Ishikawa (cell line): Measurements from ENCODE around the gene SLCO2B1.
A peak's percentile ranks its signal among the peaks of the same experiment; 100 is the strongest.

Source experiments
- CEBPB ChIP-seq: IDR thresholded peaks from 2 replicates; pipeline ENCODE4 v1.6.1; 2012
- CREB1 ChIP-seq: IDR thresholded peaks from 2 replicates; pipeline ENCODE4 v1.6.1; 2012; ENCODE audit warnings: low read depth
- EGR1 ChIP-seq: IDR thresholded peaks from 2 replicates; pipeline ENCODE4 v1.6.1; 2012
- EP300 ChIP-seq: IDR thresholded peaks from 2 replicates; pipeline ENCODE4 v1.6.1; 2012; ENCODE audit warnings: borderline replicate concordance
- FOXM1 ChIP-seq: IDR thresholded peaks from 2 replicates; pipeline ENCODE4 v1.6.1; 2012; ENCODE audit warnings: low read depth, borderline replicate concordance
- NFIC ChIP-seq: IDR thresholded peaks from 2 replicates; pipeline ENCODE4 v1.6.1; 2012
- RAD21 ChIP-seq: IDR thresholded peaks from 2 replicates; pipeline ENCODE4 v1.6.1; 2012; ENCODE audit warnings: low read depth
- TAF1 ChIP-seq: IDR thresholded peaks from 2 replicates; pipeline ENCODE4 v1.6.1; 2012; ENCODE audit warnings: low read depth, mild to moderate bottlenecking
- TCF12 ChIP-seq: IDR thresholded peaks from 2 replicates; pipeline ENCODE4 v1.6.1; 2012; ENCODE audit warnings: low read depth
- TEAD4 ChIP-seq: IDR thresholded peaks from 2 replicates; pipeline ENCODE4 v1.6.1; 2012
- YY1 ChIP-seq: IDR thresholded peaks from 2 replicates; pipeline ENCODE4 v1.6.1; 2012; ENCODE audit warnings: low read depth
- ZBTB7A ChIP-seq: IDR thresholded peaks from 2 replicates; pipeline ENCODE4 v1.6.1; 2012; ENCODE audit warnings: low read depth
- TF ChIP-seq, protein P1 (sequence below): IDR thresholded peaks from 2 replicates; pipeline ENCODE4 v1.6.1; 2012
- TF ChIP-seq, protein P2 (sequence below): IDR thresholded peaks from 2 replicates; pipeline ENCODE4 v1.6.1; 2012
- TF ChIP-seq, protein P3 (sequence below): IDR thresholded peaks from 2 replicates; pipeline ENCODE4 v1.6.1; 2012; ENCODE audit warnings: low read depth, mild to moderate bottlenecking

SLCO2B1 gene

GRCh38 chr11:75151346-75152047 lies 590 bp downstream of the SLCO2B1 start:
- no peak for TF ChIP-seq CREB1
- TF ChIP-seq NFIC, result peak; percentile 31; the same call in 1 of the 2 replicates

GRCh38 chr11:75152090-75152489 lies 1.2 kb downstream of the SLCO2B1 start:
- TF ChIP-seq ZBTB7A (no peak), NFIC (no peak), FOXM1 (no peak), CEBPB (no peak), YY1 (no peak), TAF1 (no peak), TEAD4 (no peak), EGR1 (no peak), RAD21 (no peak), EP300 (no peak), TCF12 (no peak), CREB1 (no peak)
- TF ChIP-seq, protein P1, sequence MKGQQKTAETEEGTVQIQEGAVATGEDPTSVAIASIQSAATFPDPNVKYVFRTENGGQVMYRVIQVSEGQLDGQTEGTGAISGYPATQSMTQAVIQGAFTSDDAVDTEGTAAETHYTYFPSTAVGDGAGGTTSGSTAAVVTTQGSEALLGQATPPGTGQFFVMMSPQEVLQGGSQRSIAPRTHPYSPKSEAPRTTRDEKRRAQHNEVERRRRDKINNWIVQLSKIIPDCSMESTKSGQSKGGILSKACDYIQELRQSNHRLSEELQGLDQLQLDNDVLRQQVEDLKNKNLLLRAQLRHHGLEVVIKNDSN, result no peak
- TF ChIP-seq, protein P2, sequence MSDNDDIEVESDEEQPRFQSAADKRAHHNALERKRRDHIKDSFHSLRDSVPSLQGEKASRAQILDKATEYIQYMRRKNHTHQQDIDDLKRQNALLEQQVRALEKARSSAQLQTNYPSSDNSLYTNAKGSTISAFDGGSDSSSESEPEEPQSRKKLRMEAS, result no peak
- TF ChIP-seq, protein P3, sequence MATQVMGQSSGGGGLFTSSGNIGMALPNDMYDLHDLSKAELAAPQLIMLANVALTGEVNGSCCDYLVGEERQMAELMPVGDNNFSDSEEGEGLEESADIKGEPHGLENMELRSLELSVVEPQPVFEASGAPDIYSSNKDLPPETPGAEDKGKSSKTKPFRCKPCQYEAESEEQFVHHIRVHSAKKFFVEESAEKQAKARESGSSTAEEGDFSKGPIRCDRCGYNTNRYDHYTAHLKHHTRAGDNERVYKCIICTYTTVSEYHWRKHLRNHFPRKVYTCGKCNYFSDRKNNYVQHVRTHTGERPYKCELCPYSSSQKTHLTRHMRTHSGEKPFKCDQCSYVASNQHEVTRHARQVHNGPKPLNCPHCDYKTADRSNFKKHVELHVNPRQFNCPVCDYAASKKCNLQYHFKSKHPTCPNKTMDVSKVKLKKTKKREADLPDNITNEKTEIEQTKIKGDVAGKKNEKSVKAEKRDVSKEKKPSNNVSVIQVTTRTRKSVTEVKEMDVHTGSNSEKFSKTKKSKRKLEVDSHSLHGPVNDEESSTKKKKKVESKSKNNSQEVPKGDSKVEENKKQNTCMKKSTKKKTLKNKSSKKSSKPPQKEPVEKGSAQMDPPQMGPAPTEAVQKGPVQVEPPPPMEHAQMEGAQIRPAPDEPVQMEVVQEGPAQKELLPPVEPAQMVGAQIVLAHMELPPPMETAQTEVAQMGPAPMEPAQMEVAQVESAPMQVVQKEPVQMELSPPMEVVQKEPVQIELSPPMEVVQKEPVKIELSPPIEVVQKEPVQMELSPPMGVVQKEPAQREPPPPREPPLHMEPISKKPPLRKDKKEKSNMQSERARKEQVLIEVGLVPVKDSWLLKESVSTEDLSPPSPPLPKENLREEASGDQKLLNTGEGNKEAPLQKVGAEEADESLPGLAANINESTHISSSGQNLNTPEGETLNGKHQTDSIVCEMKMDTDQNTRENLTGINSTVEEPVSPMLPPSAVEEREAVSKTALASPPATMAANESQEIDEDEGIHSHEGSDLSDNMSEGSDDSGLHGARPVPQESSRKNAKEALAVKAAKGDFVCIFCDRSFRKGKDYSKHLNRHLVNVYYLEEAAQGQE, result no peak

GRCh38 chr11:75152651-75153427 lies 1.9 kb downstream of the SLCO2B1 start:
- TF ChIP-seq ZBTB7A (no peak), EGR1 (no peak)

DNA sequence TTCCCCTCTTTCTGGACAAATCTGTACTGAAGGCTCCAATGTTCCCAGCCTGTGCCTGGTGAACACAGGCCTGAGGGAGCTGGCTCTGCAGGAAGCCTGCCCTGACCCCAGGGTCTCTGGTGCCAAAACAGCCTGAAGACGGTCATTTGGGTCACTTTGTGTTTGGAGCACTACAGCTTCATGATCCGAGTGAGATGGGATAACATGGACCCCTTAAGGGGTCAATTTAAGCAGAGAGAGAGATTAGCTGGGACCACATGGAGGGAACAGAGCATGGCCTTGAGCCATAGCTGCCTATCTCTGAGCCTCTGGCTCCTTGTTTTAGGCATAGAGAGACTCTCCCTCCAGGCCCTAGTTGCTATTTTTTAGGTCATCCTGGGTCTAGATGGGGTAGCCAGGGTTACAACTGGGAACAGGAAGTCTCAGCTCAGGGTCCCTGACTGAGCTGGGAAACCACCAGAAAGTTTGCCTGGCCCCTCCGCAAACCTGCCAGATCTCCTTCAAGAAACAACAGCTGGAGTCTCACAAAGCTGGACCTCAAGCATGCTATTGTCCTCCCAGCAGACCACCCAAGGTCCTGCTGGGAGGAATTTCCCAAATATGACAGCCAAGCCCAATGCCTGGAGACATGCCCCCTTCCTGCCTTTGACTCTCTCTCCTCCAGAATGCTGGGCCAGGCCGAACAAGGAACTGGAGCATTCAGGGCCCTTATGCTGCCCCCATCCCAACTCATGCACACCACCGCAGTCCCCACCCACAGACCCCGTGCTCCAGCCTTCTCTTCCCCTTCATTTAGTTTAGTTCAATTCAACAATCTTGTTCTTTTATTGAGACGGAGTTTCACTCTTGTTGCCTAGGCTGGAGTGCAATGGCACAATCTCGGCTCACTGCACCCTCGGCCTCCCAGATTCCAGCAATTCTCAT lies 4.0 kb downstream of the SLCO2B1 start:
- TF ChIP-seq NFIC (no peak), RAD21 (no peak), TEAD4 (no peak)

- no peak for TF ChIP-seq RAD21
- TF ChIP-seq, protein P2, result no peak
- TF ChIP-seq EP300, result no peak
- no peak for TF ChIP-seq TCF12
- TF ChIP-seq, protein P3, result no peak
- TF ChIP-seq CEBPB, result no peak
- no peak for TF ChIP-seq ZBTB7A
- TF ChIP-seq, protein P1, result no peak
- TF ChIP-seq TAF1, result no peak
These were observed 4.9 kb downstream of the SLCO2B1 start for GRCh38 chr11:75155570-75156422.
